NOMO-1 treated with DMSO at 0.1 percent for 48 hours (cell line): ENCODE measurements around the gene SYNE1.
"Not testable (repeated sequence)": the region's sequence is repeated elsewhere in the genome, so short reads cannot be mapped to it uniquely, and the experiment has no call there.

ENCODE experiments used
- DNase-seq: peaks from one replicate; lab custom pipeline; 2025; ENCODE audit not compliant: unreplicated experiment; lab: John Stamatoyannopoulos, UW

The SYNE1 gene

DNA sequence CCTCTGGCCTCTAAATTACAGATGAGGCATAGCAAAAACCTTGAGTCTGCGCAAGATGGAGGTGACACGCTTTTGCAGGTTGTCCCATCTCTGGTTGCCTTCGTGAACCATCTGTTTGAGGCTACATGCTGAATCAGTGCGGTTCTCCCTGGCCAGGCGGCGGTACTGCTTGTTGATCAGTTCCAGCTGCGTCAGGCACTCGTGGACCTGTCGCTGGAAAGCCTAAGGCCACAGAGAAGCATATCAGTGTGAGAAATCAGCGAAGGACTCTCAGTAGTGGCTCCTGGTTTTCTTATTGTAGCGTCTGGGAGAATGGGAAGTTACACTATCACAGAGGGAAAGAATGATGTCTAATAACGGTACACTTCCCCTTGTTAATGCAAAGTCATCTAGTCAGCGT is 485.2 kb downstream of the SYNE1 start:
- no peak for DNase-seq

DNA sequence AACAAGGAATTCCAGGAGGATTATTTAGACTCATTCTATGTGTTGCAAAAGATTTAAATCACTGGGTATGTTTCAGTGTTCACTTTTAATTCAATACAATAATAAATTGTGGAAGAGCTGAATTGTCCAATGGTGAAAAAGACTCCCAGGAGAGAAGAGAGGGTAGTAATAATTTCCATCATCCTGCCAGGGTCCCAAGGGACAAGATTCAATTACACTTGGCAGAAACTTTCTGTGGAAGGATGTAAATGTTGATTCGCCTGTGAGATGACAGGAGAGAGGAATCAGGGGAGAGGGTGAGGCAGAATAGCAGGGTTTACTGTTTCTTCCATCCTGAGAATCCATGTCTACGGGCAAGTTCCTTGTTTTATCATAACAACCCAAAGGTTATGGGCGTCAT is 487.0 kb downstream of the SYNE1 start:
- no peak for DNase-seq

DNA sequence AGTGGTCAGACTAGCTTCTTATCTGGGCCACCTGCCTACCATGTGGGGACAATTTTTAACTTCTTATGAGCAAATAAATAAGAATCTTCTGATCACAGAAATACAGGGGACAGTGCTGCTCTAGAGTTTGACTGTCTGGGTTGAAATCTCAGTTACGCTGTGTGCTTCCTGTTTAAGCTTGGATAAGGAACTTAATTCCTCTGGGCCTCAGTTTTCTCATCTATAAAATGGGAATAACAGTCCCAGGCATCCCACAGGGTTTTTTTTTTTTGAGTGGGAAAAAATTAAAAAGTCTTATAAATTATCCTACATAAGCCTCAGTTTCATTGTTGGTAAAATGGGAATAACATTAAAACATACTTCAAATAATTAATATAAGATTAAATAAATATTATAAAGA is 488.8 kb downstream of the SYNE1 start:
- DNase-seq: no peak

DNA sequence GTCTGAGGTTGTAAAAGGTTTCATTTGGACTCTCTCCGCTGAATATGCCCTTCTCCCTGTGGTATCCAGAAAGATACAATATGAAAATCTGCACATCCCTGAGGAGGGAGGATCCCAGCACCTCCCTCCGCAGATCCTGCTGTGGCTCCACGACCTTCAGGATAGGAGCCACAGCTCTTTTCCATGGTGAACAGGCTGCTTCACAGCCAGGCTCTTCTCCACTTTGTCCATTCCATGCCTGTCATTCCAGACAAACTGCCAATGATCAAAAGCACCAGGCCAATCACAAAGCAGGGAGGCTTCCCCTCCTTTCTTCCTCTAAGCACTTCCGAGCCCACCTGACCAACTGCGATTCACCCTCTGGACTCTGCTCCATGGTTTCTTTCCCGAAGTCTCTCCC is 489.9 kb downstream of the SYNE1 start:
- DNase-seq: no peak

DNA sequence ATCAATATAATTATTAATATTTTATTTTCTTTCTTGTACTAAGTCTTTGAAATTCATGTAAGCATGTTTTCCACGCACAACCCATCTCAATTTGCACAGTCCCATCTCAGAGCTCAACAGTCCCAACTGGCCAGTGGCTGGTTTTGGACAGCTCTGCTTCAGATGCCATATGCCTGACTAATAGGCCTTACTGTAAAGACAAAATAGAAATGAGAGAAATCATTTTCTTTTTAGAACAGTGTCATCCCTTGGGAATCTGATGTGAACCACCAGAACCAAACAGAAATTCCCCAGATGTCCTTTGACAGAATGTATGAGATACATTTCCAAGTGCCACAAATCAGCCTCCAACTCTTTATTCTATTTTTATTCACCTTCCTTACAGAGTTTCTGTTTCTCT is 490.8 kb downstream of the SYNE1 start:
- no peak for DNase-seq

DNA sequence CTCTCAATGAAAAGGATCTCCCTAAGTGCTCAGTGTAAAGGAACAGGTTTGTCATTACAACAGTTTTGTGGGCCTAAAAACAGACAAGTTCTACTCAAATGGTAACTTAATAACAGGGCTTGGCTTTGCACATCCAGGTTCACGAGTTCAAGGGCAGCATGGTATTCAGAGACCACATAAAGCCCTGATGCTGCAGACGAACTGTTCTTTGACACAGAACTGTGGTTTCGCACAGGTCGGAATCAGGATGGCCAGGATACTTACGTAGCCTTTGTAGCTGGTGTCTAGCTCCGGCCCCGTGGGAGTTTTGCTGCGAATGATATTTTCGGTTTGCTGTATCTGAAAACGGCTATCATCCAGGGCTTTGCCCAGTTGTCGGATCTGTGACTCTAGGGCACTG is 493.8 kb downstream of the SYNE1 start:
- no peak for DNase-seq

DNA sequence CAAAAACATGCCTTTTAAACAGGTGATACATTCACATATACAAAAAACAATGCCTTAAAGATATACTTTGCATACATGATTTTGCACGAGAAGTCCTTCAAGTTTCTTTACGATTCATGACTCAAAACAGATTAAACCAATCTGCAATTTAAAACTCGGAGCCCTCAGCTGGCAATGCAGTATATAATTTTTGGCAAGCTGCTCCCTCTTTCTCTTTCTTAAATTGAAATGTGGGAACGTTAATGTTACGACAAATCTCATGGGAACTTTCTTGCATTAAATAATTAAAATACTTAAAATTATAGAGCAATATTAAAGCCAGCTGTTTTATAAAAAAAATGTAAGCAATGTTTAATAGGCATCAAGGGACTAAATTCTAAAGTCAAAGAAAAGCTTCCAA is 495.1 kb downstream of the SYNE1 start:
- no peak for DNase-seq

DNA sequence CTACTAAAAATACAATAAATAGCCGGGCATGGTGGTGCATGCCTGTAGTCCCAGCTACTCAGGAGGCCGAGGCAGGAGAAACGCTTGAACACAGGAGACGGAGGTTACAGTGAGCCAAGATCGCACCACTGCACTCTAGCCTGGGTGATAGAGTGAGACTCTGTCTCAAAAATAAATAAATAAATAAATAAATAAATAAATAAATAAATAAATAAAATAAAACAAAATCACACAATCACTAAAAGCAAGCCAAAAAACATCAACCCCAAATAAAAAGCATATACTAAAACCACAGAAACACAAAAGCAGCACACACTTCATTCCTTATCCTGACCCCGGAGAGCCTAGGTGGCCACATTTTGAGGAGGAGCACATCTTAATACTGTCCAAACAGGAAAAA is 498.8 kb downstream of the SYNE1 start:
- DNase-seq: not testable (repeated sequence)

DNA sequence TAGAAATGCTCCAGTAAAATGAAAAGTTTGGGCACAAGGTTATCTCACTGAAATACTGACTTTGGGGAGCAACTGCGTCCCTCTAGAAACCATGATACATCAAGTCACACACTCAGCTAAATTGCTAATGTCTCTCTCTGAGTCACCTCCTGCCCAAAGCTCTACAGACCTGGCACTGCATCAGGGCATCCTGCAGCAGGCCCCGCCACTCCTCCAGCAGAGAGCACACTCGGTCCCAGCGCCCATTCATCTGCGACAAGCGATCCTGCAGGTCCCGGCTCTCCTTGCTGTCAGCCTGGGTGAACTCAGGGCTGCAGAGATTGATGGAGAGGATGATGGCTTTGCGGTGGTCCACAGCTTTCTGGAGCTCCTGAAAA is 500.7 kb downstream of the SYNE1 start:
- no peak for DNase-seq

DNA sequence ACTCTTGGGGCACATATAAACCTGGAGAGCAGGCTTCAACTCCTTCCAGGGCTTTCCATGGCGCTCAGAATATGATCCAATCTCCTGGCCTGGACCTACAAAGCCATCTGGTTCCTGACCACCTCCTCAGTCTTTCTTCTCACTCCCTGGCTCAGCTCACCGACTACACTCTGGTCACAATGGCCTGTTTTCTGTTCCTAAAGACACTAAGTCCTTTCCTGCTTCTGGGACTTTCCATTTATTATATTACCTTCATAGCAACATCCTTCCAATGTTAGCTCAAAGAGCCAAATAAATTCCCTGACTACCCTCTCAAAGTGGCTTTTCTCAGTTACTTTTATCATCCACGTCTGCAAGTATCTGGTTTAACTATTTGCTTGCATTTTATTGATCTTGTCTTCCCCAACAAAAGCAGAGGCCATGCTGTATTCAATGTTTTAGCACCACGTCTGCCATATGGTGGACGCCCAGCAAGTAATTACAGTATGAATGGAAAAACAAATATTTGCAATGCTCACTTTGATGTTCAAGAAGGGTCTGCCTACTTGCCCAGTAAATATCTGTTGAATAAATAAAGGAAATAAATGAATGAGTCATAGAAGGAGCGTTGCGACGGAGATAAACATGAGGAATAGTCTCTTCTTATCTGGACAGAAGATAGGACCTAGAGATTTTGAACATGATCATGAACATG is 501.3 kb downstream of the SYNE1 start:
- no peak for DNase-seq

DNA sequence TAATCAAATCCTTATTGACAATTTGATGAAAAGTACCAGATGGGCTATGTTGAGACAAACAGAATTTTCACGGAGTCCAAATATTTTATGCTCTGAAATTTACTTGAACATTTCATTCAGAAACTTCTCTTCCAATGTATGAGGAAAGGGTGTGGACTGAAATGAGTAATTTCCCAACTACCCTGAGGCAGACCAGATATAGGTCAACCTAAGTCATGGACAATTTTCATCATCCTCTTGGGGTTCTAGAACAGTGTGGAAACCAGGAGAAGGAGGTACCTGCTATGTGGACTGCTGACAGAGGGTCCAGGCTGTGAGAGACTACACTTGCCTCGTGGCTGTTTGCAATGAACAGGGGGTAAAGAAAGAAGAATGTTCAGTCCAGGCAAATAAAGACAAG is 506.7 kb downstream of the SYNE1 start:
- DNase-seq: no peak

DNA sequence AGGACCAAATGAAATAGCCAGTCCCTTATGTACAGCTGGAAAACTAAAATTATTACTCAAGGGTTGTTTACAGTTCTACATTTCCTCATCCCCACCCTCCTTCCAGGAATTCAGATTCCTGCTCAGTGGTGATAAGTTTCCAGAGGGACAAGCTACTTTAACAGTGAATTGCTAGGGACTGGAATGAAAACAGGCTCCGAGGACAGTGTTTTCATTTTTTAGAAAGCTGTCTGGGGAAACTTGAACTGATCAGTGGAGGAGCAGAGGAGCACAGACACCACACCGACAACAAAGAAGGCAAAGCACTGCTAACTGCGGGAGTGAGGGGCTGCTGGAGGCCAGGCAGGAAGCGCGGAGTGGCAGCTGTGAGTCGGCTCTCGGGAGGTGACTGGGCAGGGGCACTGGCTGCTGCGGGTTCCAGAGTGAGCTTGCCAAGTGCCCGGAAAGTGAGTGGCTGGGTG is 507.4 kb downstream of the SYNE1 start:
- no peak for DNase-seq

DNA sequence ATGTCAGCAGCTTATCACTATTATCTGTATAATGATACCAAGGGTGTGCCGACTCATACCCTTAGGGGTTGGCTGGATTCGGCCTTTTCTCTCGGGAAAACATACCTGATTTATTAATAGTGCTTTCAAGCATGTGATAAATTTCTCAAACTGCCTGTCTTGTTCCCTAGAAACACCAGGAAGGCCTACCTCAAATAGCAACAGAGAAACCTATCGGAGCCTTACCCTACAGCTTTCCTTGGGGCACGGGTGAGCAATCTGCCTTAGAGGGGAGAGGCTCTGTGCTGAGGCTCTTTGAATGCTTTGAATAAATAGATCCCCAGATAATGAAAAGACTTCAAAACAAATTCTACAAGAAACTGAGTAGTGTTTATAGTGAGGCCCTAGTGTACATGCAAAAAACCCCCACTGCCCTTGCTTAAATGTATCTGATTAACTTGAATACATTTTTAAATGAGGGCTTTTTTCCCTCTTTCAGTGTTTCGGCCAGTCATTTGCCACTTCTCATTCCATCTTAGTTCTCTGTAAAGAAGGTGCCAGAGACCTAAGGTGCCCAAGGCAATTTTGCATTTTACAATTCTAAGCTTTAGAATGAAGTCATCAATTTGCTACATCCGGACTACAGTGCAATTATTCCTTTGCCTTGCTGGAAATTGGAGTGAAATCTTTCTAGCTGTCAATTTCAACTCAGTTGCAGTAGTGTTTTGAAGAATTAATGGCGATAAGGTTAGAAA is 509.6 kb downstream of the SYNE1 start:
- DNase-seq: no peak

DNA sequence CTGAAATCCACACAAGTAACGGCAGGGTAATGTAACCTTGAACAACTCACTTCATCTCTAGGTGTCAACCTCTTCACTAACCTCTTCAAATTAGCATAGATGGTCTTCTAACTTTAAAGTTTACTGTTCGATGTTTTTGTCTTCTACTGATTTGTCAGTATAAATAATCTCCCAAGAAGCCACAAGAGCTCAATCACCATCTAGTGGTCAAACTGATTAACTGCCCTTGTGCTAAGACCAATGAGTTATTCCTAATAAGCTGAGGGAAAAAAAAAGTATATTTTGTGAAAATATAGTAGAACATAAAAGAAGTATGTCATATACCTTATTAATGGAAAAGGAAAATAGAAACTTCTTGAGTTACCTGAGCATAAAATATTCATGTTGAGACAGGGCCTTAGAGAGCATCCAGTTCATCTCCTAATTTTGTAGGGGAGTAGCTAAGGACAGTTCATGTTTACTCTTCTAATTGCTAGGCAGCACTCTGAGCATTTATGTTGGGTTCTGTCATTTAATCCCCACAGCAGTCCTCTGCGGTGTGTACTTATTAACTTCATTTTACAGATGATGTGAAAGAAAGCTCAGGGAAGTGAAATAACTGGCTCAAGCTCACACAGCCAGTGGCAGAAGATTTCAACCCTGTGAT is 512.6 kb downstream of the SYNE1 start:
- peak; percentile 22 for DNase-seq

DNA sequence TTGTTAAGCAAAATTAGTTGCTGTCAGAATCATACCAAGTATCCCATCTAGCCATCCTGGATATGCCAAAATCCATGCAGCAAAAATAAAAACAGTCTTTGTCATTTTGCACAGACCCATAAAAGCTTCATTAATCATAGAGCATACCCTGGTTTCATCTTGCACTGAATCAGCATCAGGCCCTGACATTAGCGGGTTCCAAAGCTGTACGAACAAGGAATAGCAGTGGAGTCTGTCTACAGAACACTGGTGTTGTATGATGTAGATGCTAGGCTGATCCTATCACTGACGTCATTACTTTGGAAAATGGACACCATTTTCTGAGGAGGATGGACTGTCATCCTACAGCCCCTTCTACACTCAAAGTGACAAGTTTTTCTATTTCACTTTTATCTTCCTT is 514.1 kb downstream of the SYNE1 start:
- DNase-seq: no peak

DNA sequence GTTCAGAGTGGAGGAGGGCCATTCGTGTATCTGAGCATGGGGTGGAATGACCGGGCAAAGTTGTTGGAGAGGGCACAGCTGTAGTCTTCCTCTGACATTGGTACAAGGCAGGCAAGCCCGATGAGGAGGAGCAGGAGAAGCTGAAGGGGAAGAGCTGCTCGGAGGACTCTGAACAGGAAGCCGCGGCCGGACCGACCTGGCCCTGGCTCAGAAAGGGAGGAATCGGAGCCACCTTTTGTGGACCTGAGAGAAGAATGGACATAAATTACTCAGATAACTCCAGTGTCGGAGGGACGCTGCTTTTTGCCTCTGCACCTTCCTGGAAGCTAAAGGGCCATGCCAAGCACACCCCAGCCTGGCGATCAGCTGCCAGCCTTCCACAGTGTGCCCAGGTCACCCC is 514.7 kb downstream of the SYNE1 start:
- no peak for DNase-seq

DNA sequence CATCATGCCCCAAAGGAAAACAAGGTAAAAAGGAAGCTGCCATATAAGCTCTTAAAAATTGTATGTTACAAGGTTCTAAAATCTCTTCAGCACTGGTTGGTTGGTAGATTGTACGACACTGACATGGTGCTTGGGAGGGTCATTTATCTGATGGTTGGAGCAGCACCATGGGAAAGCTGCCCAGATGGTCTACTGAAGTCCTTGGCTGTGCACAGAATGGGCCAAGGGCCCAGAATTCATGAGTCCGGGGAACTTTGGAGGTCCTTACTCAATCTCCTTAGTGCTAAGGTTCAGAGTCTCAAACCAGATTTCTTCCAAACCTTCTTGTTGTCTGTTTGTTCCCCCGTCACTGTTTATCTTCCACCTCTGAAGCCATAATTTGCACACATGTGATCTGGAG is 515.3 kb downstream of the SYNE1 start:
- DNase-seq: no peak

DNA sequence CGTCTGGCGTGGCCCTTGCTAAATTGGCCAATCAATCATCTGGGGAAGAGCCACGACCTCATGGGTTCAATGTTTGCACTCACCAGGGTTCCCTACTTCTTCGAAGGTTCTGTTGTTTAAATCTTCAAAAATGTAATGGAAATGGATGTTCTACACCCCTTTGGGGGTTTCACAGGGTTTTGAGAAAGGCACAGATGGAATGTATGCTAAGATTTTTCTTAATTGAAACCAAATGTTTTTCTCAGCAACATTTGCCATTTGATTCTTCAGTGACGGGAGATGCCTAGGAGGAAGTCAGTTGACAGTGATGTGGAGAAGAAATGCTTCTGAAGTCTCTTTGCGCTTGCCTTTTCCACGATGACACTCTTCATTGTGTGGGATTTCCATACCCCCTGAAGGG is 517.3 kb downstream of the SYNE1 start:
- DNase-seq: no peak

DNA sequence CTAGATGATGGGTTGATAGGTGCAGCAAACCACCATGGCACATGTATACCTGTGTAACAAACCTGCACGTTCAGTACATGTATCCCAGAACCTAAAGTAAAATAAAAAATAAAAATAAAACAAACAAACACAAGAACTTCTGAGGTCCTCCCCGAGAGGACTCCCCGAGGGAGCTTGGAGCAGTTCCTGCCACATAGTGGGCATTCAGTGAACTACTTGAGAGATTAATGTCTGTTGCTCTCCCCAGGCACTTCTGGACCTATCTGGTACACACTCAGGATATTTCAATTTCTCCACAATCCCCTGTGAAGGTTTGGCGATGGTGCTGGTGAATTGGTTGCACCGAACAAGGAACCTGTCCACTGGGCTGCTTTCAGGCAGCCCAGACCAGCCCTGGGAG is 518.5 kb downstream of the SYNE1 start:
- no peak for DNase-seq

DNA sequence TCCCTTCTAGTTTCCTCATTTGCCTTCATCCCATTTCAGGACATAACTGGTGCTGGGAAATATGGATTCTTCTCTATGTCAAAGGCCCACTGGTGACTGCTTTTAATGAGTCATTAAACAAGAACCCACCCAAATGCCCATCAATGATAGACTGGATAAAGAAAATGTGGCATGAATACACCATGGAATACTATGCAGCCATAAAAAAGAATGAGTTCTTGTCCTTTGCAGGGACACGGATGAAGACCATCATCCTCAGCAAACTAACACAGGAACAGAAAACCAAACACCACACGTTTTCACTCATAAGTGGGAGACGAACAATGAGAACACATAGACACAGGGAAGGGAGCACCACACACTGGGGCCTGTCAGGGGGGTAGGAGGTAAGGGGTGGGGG is 518.9 kb downstream of the SYNE1 start:
- no peak for DNase-seq

DNA sequence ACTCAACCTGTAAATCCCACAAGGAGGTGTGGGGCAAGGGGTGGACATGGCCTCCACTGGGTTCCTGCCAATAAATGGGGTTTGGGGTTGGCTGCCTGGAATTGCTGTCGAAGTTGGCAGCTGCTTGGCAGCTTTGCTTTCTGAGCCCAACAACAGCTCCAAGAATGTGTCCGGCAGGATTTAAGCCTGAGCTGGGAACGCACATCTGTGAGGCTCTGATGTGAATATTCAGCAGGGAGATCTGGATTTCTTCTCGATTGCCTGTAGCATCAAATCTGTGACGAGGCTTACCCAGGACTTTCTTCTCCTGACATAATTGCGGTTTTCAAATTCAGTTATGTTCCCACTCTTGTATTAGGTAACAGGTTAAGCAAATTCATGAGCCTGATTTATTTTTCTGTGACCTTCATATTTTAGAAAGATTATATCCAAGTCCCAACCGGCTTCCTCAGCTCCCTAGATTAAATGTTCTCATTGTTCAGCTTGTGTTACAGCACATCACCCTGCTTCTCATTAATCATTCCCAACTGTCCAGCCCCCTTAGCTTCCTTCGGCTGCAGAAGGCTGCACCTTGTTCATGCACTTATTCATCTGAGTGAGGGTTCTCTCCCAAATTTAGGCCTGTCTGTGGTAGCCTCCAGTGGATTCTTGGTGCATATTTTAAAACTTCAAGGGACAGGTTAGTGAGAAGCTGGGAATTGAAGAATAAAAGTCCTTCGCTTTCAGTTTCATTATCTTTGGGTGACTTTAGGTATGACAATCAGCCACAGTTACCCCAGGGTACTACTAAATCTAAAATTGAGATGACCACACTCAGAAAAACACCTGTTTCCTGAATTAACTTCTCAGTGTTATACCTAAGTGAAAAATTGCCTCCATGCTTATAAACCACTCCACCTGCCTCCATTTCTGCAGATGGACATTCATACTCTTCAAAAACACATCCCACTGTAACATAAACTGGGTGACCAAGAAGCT is 519.7 kb downstream of the SYNE1 start:
- DNase-seq: no peak
